Fibroblast of lung (primary cell): ENCODE results near the gene LRRK1. TPM values are rescaled to one million over a fixed set of nuclear protein-coding genes. Genes with fewer than 3 reads are reported as not detected.
A peak's percentile ranks its signal among the peaks of the same experiment; 100 is the strongest.

ENCODE experiments used
- DNase-seq, 2 donors: peaks; one replicate each; pipeline versions ENCODE4 v3.0.0 to v3.0.0-alpha.2; 2010; ENCODE audit warnings: low read depth in 2 of 2
- H2AFZ ChIP-seq: 2 replicates; pipeline ENCODE4 v1.5.1; 2012; ENCODE audit warnings: low read length, control low read depth, inconsistent platforms
- H3K27ac ChIP-seq: 2 replicates; pipeline ENCODE4 v1.5.1; 2011; ENCODE audit warnings: low read length, control low read depth; ENCODE audit not compliant: insufficient read depth
- H3K27me3 ChIP-seq: 2 replicates; pipeline ENCODE4 v1.5.1; 2011; ENCODE audit warnings: mild to moderate bottlenecking, low read length; ENCODE audit not compliant: control insufficient read depth, insufficient read depth
- H3K36me3 ChIP-seq: 2 replicates; pipeline ENCODE4 v1.5.1; 2011; ENCODE audit warnings: low read length; ENCODE audit not compliant: control insufficient read depth, insufficient read depth
- H3K4me1 ChIP-seq: 2 replicates; pipeline ENCODE4 v1.5.1; 2011; ENCODE audit warnings: low read length; ENCODE audit not compliant: control insufficient read depth, insufficient read depth; ENCODE audit errors: extremely low read depth
- H3K4me2 ChIP-seq: 2 replicates; pipeline ENCODE4 v1.5.1; 2011; ENCODE audit warnings: low read length, control low read depth; ENCODE audit not compliant: insufficient read depth; ENCODE audit errors: extremely low read depth
- H3K4me3 ChIP-seq, 4 experiments: fragments of 200-600 bp in 1 of 4; sonication (generic) in 1 of 4; replicated peaks in 1 of 4; 2 replicates each; pipeline ENCODE4 v1.5.1; 2011 to 2016; ENCODE audit warnings: low read length in 4 of 4, low read depth in 3 of 4, mild to moderate bottlenecking in 3 of 4, control low read depth in 2 of 4, inconsistent platforms in 1 of 4, mixed read lengths in 1 of 4; ENCODE audit not compliant: insufficient read depth in 1 of 4; ENCODE audit errors: control extremely low read depth in 1 of 4
- H3K79me2 ChIP-seq: 2 replicates; pipeline ENCODE4 v1.5.1; 2012; ENCODE audit warnings: mild to moderate bottlenecking, low read length, inconsistent platforms; ENCODE audit not compliant: control insufficient read depth, insufficient read depth
- H3K9ac ChIP-seq: 2 replicates; pipeline ENCODE4 v1.5.1; 2011; ENCODE audit warnings: mild to moderate bottlenecking, low read length, control low read depth; ENCODE audit not compliant: insufficient read depth
- H3K9me3 ChIP-seq: 2 replicates; pipeline ENCODE4 v1.5.1; 2012; ENCODE audit warnings: low read depth, low read length; ENCODE audit not compliant: control insufficient read depth, insufficient read depth
- H4K20me1 ChIP-seq: 2 replicates; pipeline ENCODE4 v1.5.1; 2011; ENCODE audit warnings: low read length; ENCODE audit not compliant: control insufficient read depth, insufficient read depth; ENCODE audit errors: extremely low read depth
- CTCF ChIP-seq, 2 donors: IDR thresholded peaks in 1 of 2; conservative IDR thresholded peaks in 1 of 2; 1 replicate in 1 of 2; 2 replicates in 1 of 2; pipeline ENCODE4 v1.5.1; 2011 to 2012; ENCODE audit warnings: low read length in 2 of 2, control low read depth in 1 of 2, inconsistent platforms in 1 of 2, low read depth in 1 of 2, mild to moderate bottlenecking in 1 of 2
- EZH2 ChIP-seq: IDR thresholded peaks from 2 replicates; pipeline ENCODE4 v1.5.1; 2012; ENCODE audit warnings: low read length, control low read depth, mild to moderate bottlenecking; ENCODE audit errors: missing control alignments
- polyA plus RNA-seq, 2 donors: library from polyadenylated mRNA; depleted of rRNA in 1 of 2; stranded (reverse) in 1 of 2; unstranded in 1 of 2; fragments of >200 nt; gene quantifications; 2 replicates each; pipeline ENCODE4 v1.2.1, GENCODE V29; 2011 to 2012; ENCODE audit warnings: missing spikeins in 1 of 2
- total RNA-seq: library from RNA; depleted of rRNA; stranded (reverse); fragments of >200 nt; gene quantifications from 2 replicates; pipeline ENCODE4 v1.2.1, GENCODE V29; 2014

The LRRK1 gene
- total and polyA plus RNA-seq, 2 donors (not counting 1 experiment from before 2014, with no cell fraction given) = 3.8 to 12.2 TPM

GRCh38 chr15:101063891-101064794, 145.0 kb downstream of the LRRK1 start:
- TF ChIP-seq CTCF (conservative IDR thresholded peaks at IDR 0.05 in 1 of 2, IDR thresholded peaks at IDR 0.05 in 1 of 2; ENCODE audit: low read depth in 1 of 2, low read length in 2 of 2) (no peak), EZH2 (no peak)
- H3K79me2 ChIP-seq = no peaks in the 10 kb centered on the region
- no peaks in the 10 kb centered on the region for H4K20me1 ChIP-seq
- DNase-seq = peak; percentile 18 to 62
- H3K4me1 ChIP-seq = peaks cover 8% of the 10 kb centered on the region
- no peak overlapping the region for H2AFZ ChIP-seq
- H3K36me3 ChIP-seq = peaks cover 7% of the 10 kb centered on the region
- no peak overlapping the region for H3K4me3 ChIP-seq
- H3K27me3 ChIP-seq = no peaks in the 10 kb centered on the region
- no peaks in the 10 kb centered on the region for H3K9me3 ChIP-seq
- H3K27ac ChIP-seq = no peak overlapping the region
- no peak overlapping the region for H3K4me2 ChIP-seq
- no peak overlapping the region for H3K9ac ChIP-seq

GRCh38 chr15:101064795-101065569, 145.8 kb downstream of the LRRK1 start:
- H3K36me3 ChIP-seq = peaks cover 7% of the 10 kb centered on the region
- H2AFZ ChIP-seq = no peak overlapping the region
- H3K4me1 ChIP-seq = peaks cover 12% of the 10 kb centered on the region
- no peak overlapping the region for H3K4me2 ChIP-seq
- no peak overlapping the region for H3K27ac ChIP-seq
- no peak overlapping the region for H3K9ac ChIP-seq
- H3K4me3 ChIP-seq = no peak overlapping the region
- H4K20me1 ChIP-seq = no peaks in the 10 kb centered on the region
- no peaks in the 10 kb centered on the region for H3K9me3 ChIP-seq
- TF ChIP-seq CTCF (conservative IDR thresholded peaks at IDR 0.05 in 1 of 2, IDR thresholded peaks at IDR 0.05 in 1 of 2; ENCODE audit: low read depth in 1 of 2, low read length in 2 of 2) = no peak
- no peak for TF ChIP-seq EZH2
- H3K27me3 ChIP-seq = no peaks in the 10 kb centered on the region
- no peaks in the 10 kb centered on the region for H3K79me2 ChIP-seq
- DNase-seq = no peak

GRCh38 chr15:101065570-101066221, 146.5 kb downstream of the LRRK1 start:
- Histone ChIP-seq H3K4me3 (no peak overlapping the region), H3K9ac (no peak overlapping the region), H3K79me2 (no peaks in the 10 kb centered on the region), H3K4me2 (no peak overlapping the region), H3K36me3 (peaks cover 7% of the 10 kb centered on the region), H3K27me3 (no peaks in the 10 kb centered on the region), H2AFZ (no peak overlapping the region), H3K9me3 (no peaks in the 10 kb centered on the region), H3K27ac (no peak overlapping the region), H4K20me1 (no peaks in the 10 kb centered on the region), H3K4me1 (peaks cover 18% of the 10 kb centered on the region)
- TF ChIP-seq CTCF (conservative IDR thresholded peaks at IDR 0.05 in 1 of 2, IDR thresholded peaks at IDR 0.05 in 1 of 2; ENCODE audit: low read depth in 1 of 2, low read length in 2 of 2) (no peak), EZH2 (no peak)
- no peak for DNase-seq
